Natural killer cell treated with Interleukin-12 subunit alpha and Interleukin-12 subunit beta and Interleukin-15 and Interleukin-18, amount 100 ng/mL, for 72 hours (primary cell): ENCODE data around the gene SH3PXD2A. TPM values are rescaled to one million over a fixed set of nuclear protein-coding genes. Genes with fewer than 3 reads are reported as not detected.
A peak's percentile ranks its signal among the peaks of the same experiment; 100 is the strongest.

ENCODE experiments used
- ATAC-seq, 2 donors: fragments of 150-1000 bp; cut with Tn5 transposase in 1 of 2; sonication (Bioruptor Pico), chemical (Tn5 transposase) in 1 of 2; 2 replicates each; pipeline ENCODE4 v1.10.0; 2021
- DNase-seq: peaks from one replicate; pipeline ENCODE4 v3.0.0; 2022; ENCODE audit warnings: low spot score
- H3K27ac Mint-ChIP-seq, 2 donors: 1 replicate in 1 of 2; 2 replicates in 1 of 2; pipeline ENCODE4 v1.8.0; 2022; ENCODE audit warnings: mixed read lengths in 2 of 2, mild to moderate bottlenecking in 1 of 2, moderate library complexity in 1 of 2
- H3K27me3 Mint-ChIP-seq, 2 donors: 1 replicate in 1 of 2; 2 replicates in 1 of 2; pipeline ENCODE4 v1.8.0; 2022; ENCODE audit warnings: mixed read lengths in 2 of 2
- H3K36me3 Mint-ChIP-seq: one replicate; pipeline ENCODE4 v1.8.0; 2022; ENCODE audit warnings: mixed read lengths
- H3K4me1 Mint-ChIP-seq, 2 donors: 1 replicate in 1 of 2; 2 replicates in 1 of 2; pipeline ENCODE4 v1.8.0; 2022; ENCODE audit warnings: low read depth in 2 of 2, mixed read lengths in 2 of 2, mild to moderate bottlenecking in 1 of 2
- H3K4me3 Mint-ChIP-seq: one replicate; pipeline ENCODE4 v1.8.0; 2022; ENCODE audit warnings: mixed read lengths
- H3K9me3 Mint-ChIP-seq: 2 replicates; pipeline ENCODE4 v1.8.0; 2022; ENCODE audit warnings: mixed read lengths
- total RNA-seq, 2 donors: library from RNA; stranded (reverse); gene quantifications; one replicate each; pipeline ENCODE4 v1.2.3, GENCODE V29; 2022

The SH3PXD2A gene
- total RNA-seq, 2 donors from 2014 or later: 3.4 to 7.6 TPM

DNA sequence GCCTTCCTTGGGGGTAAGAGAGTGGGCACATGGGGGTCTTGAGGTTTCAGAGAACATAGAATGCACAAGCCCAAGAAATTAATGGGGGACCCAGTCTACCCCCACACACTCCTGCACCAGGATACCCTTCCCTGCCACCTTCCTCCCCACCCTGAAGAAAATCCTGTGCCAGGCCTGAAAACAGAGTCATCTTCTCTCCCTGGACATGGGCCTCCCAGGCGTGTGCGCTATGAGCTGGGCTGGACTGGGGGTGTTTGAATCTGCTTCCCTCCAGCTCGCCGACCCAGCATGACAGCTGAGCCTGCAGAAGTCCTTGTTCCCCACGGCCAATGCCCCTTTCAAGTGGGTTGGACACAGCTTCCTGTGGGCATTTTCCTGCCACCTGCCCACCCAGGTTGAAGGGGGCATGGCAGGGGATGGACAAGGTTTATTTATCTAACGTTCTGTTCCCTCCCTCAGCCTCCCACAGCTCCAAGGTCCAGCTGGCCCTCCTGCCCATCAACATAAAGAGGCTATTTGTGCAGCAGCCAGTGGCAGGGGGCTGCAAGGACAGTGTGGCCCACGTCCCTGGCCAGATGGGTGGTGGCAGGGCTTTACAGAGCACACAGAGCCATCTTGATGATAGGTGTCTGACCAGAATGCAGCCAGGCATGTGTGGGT is 141.0 kb downstream of the SH3PXD2A start:
- Mint-ChIP-seq H3K36me3 (no peaks in the 10 kb centered on the region), H3K27me3 (no peaks in the 10 kb centered on the region), H3K9me3 (no peaks in the 10 kb centered on the region), H3K4me1 (peaks cover 0 to 3% of the 10 kb centered on the region in 2 donors), H3K27ac (no peak overlapping the region), H3K4me3 (no peak overlapping the region)
- no peak for DNase-seq
- ATAC-seq: no peak

DNA sequence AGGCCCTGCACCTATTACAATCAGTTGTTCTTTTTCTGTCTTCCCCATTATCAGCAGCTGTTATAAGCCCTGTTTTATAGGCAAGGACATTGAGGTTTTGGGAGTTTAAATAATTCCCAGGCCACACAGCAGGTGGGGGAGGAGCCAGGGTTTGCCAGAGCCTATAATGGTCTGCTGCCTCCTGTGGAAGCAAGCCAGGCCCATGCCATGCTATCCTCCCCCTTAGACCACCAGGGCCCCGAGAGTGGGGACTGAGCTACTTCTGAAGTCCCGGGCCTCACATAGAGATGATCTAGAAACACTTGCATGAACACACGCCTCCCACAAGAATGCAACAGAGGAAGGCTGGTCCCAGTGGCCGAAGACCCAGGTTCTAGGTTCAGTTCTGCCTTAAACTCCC is 141.7 kb downstream of the SH3PXD2A start:
- no peaks in the 10 kb centered on the region for H3K27me3 Mint-ChIP-seq
- peaks cover 0 to 3% of the 10 kb centered on the region in 2 donors for H3K4me1 Mint-ChIP-seq
- H3K36me3 Mint-ChIP-seq: no peaks in the 10 kb centered on the region
- no peak for DNase-seq
- H3K27ac Mint-ChIP-seq: no peak overlapping the region
- no peak for ATAC-seq
- H3K9me3 Mint-ChIP-seq: no peaks in the 10 kb centered on the region
- no peak overlapping the region for H3K4me3 Mint-ChIP-seq

DNA sequence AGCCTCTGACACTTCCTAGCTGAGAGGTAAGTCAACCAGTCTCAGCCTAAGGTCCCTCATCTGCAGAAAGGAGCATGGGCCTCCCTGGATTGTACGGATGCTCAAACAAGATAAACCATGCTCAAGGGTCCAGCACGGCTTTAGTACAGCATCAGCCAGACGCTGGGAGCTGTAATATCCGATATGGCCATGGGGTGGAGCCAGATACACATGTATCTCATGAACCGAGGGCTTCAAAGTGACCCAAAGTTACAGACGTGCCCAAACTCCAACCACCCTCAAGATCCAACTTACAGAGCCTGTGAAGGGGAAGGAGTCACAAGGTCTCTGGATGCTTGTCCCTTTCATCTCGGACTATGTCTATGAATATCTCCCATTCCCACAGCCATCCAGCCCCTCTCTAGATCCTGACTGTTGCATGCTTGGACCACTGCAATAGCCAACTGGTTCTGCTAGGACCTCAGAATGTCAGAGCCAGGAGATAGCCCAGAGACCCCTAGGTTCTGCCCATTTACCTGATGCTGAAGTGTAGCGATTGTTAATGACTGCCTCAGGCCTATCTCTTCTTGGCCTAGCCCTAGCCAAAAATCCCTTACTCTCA is 142.4 kb downstream of the SH3PXD2A start:
- Mint-ChIP-seq H3K9me3 (no peaks in the 10 kb centered on the region), H3K36me3 (no peaks in the 10 kb centered on the region), H3K4me3 (no peak overlapping the region), H3K27me3 (no peaks in the 10 kb centered on the region), H3K4me1 (peaks cover 0 to 3% of the 10 kb centered on the region in 2 donors), H3K27ac (no peak overlapping the region)
- ATAC-seq (peak; percentile 72 to 74), DNase-seq (peak; percentile 77)

DNA sequence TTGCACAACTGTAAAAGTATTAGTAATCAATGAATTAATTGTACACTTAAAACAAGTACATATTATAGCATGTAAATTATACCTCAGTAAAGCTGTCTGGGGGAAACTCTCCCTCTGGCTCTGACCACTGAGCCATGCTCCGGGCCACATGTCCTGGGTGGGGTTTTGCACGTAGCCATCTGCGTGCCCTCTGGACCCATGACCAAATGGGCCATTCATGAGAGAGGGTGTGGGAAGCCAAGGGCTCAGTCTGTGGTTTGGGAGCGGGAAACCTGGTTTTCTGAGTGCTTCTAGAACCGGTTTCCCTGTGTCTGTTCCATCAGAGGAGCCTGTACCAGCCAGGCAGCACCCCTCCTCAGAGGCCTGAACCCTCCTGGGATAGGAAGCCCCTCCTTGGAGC is 143.2 kb downstream of the SH3PXD2A start:
- no peaks in the 10 kb centered on the region for H3K9me3 Mint-ChIP-seq
- H3K36me3 Mint-ChIP-seq: no peaks in the 10 kb centered on the region
- H3K4me3 Mint-ChIP-seq: no peak overlapping the region
- DNase-seq (no peak), ATAC-seq (no peak)
- no peak overlapping the region for H3K27ac Mint-ChIP-seq
- no peaks in the 10 kb centered on the region for H3K27me3 Mint-ChIP-seq
- peaks cover 0 to 3% of the 10 kb centered on the region in 2 donors for H3K4me1 Mint-ChIP-seq

DNA sequence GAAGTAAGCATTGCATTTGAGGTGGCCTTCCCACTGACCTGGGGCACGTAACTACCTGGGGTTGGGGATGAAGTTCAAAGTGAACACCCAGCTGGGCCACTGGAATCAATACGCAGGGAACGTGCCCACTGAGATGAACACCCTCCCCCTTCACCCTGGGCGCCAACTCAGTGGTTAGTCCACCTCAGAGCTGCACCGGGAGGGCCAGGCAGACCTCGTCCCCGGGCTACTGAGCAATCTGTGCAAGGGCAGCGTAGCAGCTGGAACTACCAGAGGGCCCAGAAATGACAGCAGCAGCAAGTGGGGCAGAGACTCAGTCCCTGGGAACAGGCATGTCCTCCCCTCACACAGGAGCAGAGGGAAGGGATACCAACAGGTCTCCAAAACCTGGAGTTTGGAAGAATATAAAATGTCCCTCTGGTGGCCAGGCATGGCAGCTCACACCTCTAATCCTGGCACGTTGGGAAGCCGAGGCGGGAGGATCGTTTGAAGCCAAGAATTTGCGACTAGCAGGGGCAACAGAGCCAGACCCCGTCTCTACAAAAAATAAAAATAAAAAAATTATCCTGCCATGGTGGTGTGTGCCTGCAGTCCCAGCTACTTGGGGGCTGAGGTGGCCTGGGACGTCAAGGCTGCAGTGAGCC is 143.9 kb downstream of the SH3PXD2A start:
- Mint-ChIP-seq H3K4me1 (peaks cover 0 to 3% of the 10 kb centered on the region in 2 donors), H3K36me3 (no peaks in the 10 kb centered on the region), H3K4me3 (no peak overlapping the region), H3K27ac (no peak overlapping the region), H3K9me3 (no peaks in the 10 kb centered on the region), H3K27me3 (no peaks in the 10 kb centered on the region)
- ATAC-seq (no peak), DNase-seq (no peak)

DNA sequence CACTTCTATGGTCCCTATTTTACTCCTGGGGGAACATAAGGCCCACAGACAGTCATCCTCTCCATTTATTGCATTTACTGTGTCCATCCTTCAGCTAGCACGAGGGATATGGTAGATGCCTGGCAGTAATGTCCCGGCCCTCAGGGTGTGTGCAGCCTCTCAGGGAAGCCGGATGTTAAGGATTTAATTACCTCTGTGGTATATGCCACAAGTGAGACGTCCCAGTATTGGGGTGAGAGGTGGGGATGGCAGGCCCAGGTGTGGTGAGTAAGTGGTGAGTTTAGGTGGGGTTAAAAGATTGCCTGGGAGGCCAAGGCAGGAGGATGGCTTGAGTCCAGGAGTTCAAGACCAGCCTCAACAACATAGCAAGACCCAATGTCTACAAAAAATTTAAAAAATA is 144.9 kb downstream of the SH3PXD2A start:
- Mint-ChIP-seq H3K9me3 (no peaks in the 10 kb centered on the region), H3K4me1 (peaks cover 0 to 3% of the 10 kb centered on the region in 2 donors), H3K4me3 (no peak overlapping the region), H3K27me3 (no peaks in the 10 kb centered on the region), H3K27ac (no peak overlapping the region), H3K36me3 (no peaks in the 10 kb centered on the region)
- DNase-seq: no peak
- ATAC-seq: no peak

DNA sequence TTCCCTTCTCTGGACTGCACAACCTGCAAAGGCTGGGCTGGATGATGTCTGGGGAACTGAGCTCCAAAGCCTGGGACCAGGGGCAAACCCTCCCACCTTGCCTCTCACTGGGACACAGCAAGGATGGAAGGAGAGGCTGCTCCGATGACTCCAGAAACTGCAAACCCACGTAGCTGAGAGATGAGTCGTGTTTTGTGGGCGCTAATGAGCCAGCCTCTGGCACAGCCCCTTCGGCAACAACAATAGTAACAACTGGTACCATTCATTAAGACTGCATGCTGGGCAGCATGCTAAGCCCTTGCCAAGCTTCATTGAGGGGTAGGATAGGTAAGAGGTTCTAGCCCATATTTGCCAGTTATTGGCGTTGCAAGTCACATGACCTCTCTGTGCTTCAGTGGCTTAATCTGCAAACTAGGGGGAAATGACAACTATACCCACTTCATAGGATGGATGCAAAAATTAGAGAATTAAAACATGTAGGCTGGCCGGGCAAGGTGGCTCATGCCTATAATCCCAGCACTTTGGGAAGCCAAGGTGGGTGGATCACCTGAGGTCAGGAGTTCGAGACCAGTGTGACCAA is 145.9 kb downstream of the SH3PXD2A start:
- no peak overlapping the region for H3K4me3 Mint-ChIP-seq
- no peak for DNase-seq
- peaks cover 0 to 3% of the 10 kb centered on the region in 2 donors for H3K4me1 Mint-ChIP-seq
- H3K27ac Mint-ChIP-seq: no peak overlapping the region
- no peaks in the 10 kb centered on the region for H3K27me3 Mint-ChIP-seq
- no peaks in the 10 kb centered on the region for H3K36me3 Mint-ChIP-seq
- ATAC-seq: no peak
- no peaks in the 10 kb centered on the region for H3K9me3 Mint-ChIP-seq

DNA sequence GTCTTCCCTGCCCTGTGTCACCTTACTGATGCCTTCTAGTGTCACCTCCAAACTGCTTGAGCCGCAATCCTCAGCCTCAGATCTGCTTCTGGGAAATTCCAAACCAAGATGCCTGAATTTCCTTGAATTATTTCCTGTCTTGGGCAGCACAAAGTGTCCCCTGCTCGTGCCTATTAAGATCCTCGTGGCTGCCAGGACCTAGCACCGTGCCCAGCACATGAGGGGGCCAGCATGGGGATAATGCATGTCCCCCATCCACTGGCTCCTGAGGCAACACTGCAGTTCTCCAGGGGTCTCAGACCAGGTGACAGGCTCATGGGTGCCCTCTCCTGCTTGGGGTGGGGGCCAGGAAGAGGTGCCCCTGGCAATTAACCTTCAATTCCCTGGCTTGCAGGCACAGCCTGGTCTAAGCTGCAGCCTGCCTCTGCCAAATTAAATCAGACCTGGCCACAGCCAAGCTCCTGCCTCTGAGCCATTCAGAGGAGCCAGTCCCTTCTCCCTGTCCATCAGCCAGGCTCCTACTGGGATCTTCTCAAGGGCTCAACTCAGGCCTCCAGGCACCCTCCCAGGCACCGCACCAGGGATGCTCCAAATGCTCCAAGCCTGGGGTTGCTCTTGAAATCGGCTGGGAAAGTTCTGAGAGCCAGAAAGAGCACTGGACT is 146.6 kb downstream of the SH3PXD2A start:
- DNase-seq: no peak
- Mint-ChIP-seq H3K4me3 (no peak overlapping the region), H3K36me3 (no peaks in the 10 kb centered on the region), H3K27me3 (no peaks in the 10 kb centered on the region), H3K9me3 (no peaks in the 10 kb centered on the region), H3K4me1 (peaks cover 0 to 3% of the 10 kb centered on the region in 2 donors), H3K27ac (no peak overlapping the region)
- ATAC-seq: no peak

DNA sequence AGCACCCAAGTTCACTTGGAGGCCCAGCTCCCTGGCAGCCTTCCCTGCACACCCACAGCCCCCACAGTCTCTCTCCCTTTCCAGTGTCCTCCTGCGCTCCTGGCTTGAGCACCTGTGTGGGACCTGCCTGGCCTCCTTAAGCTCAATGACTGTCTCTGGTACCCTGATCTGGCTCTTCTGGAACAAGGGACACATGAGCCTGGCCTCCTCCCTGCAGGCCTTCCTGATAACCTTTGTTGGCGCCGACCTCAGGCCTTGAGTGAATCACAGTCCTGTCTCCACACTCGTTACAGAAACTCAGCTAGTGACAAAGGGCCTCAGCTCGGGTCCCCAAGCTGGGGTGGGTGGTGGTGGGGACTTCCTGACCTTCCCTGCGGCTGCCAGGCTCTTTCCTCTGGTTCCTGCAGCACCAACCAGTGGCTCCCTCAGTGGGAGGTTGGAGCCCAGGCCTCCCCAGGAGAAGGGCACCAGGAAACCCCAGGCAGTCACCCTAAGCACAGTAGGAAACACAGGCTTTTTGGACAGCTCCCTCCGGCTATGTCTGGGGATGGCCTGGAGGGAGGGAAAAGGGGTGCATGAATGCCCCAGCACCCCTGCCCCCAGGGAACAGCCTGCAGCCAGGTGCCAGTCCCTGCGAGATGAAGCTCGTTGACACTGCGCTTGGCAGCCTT is 147.3 kb downstream of the SH3PXD2A start:
- Mint-ChIP-seq H3K4me3 (no peak overlapping the region), H3K4me1 (peaks cover 0 to 2% of the 10 kb centered on the region in 2 donors), H3K27ac (no peak overlapping the region), H3K9me3 (no peaks in the 10 kb centered on the region), H3K27me3 (no peaks in the 10 kb centered on the region), H3K36me3 (no peaks in the 10 kb centered on the region)
- ATAC-seq (no peak), DNase-seq (no peak)

DNA sequence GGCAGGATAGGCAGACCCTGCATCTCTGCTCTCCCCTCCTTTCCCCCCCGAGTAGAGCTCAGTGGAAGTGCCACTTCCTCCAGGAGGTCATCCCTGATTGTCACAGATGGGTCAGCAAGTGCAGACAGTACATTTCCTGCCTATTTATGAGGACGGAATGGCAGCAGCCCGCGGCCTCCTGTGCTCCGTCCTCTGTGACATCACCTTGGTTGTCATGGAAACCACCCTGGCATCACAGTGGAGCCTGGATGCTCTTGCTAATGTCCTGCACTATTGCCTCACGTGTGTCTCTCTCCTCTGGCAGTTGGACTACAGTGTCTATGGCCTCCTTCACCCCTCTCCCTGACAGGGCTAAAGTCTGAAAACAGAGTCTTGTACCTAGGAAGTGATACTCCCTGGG is 148.6 kb downstream of the SH3PXD2A start:
- no peaks in the 10 kb centered on the region for H3K36me3 Mint-ChIP-seq
- ATAC-seq: no peak
- H3K27ac Mint-ChIP-seq: no peak overlapping the region
- H3K4me3 Mint-ChIP-seq: no peak overlapping the region
- no peaks in the 10 kb centered on the region for H3K27me3 Mint-ChIP-seq
- H3K9me3 Mint-ChIP-seq: no peaks in the 10 kb centered on the region
- no peak for DNase-seq
- H3K4me1 Mint-ChIP-seq: no peaks in the 10 kb centered on the region

DNA sequence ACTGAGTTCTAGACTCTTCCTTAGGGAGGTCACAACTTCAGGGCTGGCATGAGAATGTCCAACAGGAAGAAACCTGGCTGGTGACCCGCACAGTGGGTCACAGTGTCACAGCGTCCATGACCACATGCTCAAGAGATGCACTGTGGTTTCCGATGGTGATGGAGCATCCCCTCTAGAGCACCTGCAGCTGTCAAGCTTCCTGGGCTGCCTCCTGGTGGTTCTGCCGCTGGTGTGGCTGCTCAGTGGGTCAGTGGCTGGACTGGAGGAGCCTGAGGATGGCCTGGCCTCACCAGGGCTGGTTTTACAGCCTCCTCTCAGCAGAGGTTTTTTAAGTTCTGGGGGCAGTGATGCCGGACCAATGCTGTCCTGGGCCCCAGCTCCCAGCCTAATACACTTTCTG is 149.3 kb downstream of the SH3PXD2A start:
- Mint-ChIP-seq H3K4me1 (no peaks in the 10 kb centered on the region), H3K4me3 (no peak overlapping the region), H3K9me3 (no peaks in the 10 kb centered on the region), H3K27me3 (no peaks in the 10 kb centered on the region), H3K36me3 (no peaks in the 10 kb centered on the region), H3K27ac (no peak overlapping the region)
- DNase-seq: no peak
- ATAC-seq: no peak

DNA sequence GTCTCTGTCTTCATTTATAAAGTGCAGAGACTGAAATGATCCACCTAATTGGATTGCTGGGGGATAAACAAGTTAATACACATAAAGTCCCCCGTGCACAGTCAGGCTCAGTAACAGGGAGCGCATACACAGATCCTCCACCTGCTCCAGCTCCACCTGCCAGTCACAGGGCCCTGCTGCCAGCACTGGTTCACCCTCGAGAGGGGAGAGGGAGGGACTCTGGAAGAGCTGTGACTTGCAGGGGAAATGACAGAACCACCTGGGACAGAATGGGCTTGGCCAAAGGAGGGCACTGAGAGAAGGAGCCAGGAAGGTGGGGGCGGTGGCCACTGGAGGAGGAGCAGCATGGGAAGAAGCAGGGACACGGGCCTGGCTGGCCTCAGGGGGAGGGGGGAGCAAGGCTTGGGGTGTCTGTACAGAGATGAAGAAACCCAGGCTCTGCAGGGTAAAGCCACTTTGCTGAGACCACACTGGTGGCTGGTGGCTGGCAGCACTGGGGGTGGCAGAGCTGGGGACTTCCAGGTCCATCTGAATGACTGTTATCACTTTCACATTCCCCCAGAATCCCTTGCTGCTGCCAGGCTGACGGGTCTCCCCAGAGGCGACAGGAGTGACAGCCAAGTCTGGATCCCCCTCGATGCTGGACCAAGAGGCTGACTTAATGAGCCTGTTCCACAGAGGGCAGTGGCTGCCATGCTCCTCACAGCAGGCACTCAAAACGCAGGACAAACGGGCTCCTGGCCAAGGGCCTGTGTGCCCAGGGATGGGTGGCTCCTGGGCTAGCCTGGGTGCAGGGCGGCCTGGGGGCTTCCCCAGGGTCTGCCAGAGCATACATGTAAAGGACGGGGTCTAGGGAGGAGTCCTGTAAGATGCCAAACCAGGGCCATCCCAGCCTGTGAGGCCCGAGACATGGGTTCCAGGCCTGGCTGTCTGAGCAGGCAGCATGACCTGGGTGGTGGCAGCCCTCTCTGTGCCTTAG is 151.1 kb downstream of the SH3PXD2A start:
- Mint-ChIP-seq H3K4me3 (no peak overlapping the region), H3K27ac (no peak overlapping the region), H3K4me1 (no peaks in the 10 kb centered on the region), H3K36me3 (no peaks in the 10 kb centered on the region), H3K9me3 (no peaks in the 10 kb centered on the region), H3K27me3 (no peaks in the 10 kb centered on the region)
- DNase-seq (no peak), ATAC-seq (peak; percentile 28 to 40)
